ENCODE measurements around the gene MUC3A. TPM values are rescaled to one million over a fixed set of nuclear protein-coding genes. Genes with fewer than 3 reads are reported as not detected.
"Not testable (repeated sequence)": the region's sequence is repeated elsewhere in the genome, so short reads cannot be mapped to it uniquely, and the experiment has no call there.

Gene MUC3A
- total RNA-seq, 1 experiment from 2014 or later = 29.2 TPM

DNA sequence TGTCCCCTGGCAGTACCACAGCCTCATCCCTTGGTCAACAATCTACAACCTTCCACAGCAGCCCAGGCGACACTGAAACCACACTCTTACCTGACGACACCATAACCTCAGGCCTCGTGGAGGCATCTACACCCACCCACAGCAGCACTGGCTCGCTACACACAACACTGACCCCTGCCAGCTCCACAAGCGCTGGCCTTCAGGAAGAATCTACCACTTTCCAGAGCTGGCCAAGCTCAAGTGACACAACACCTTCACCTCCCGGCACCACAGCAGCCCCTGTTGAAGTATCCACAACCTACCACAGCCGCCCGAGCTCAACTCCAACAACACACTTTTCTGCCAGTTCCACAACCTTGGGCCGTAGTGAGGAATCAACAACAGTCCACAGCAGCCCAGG, 50.0 kb downstream of the MUC3A start:
- H2AK5ac ChIP-seq (ENCODE audit: insufficient read length, low read length) = not testable (repeated sequence)
- H3K9me3 Mint-ChIP-seq = peaks cover 11 to 29% of the 10 kb centered on the region in 2 experiments
- no CpG with 5 or more reads among the region's 9 CpGs for WGBS (ENCODE audit: extremely low coverage, insufficient read length, low lambda C conversion rate)

DNA sequence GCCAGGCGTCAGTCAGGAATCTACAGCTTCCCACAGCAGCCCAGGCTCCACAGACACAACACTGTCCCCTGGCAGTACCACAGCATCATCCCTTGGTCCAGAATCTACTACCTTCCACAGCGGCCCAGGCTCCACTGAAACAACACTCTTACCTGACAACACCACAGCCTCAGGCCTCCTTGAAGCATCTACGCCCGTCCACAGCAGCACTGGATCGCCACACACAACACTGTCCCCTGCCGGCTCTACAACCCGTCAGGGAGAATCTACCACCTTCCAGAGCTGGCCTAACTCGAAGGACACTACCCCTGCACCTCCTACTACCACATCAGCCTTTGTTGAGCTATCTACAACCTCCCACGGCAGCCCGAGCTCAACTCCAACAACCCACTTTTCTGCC, 50.7 kb downstream of the MUC3A start:
- DNase-seq; H3K9ac ChIP-seq (ENCODE audit: extremely low read depth, insufficient read length, low read length); H4K91ac ChIP-seq (ENCODE audit: insufficient read length, low read depth, low read length); H3K56ac ChIP-seq (ENCODE audit: insufficient read length, low read depth, low read length); H3K23me2 ChIP-seq (ENCODE audit: insufficient read length, low read depth, low read length, poor library complexity, severe bottlenecking); H3T11ph ChIP-seq (ENCODE audit: low read length); H3K79me2 ChIP-seq (ENCODE audit: insufficient read depth, low read length); H3K79me1 ChIP-seq (ENCODE audit: insufficient read depth, low read depth, low read length, poor library complexity, severe bottlenecking); H3K4me1 ChIP-seq (ENCODE audit: insufficient read depth, low read length); H3K4me1 Mint-ChIP-seq; H3K14ac ChIP-seq (ENCODE audit: insufficient read depth, low read length); H3K36me3 Mint-ChIP-seq (ENCODE audit: insufficient read depth in 1 of 3, low read depth in 3 of 3); H3K27ac Mint-ChIP-seq; H4K5ac ChIP-seq (ENCODE audit: insufficient read length, low read depth, low read length); H4K8ac ChIP-seq (replicated peaks; ENCODE audit: insufficient read length, low read depth, low read length); H3K9me3 ChIP-seq (ENCODE audit: control insufficient read depth, low read depth, low read length); H3K27ac ChIP-seq (ENCODE audit: insufficient read length, low read depth, low read length); H2BK20ac ChIP-seq (ENCODE audit: low read depth, low read length, poor library complexity, severe bottlenecking); H2BK15ac ChIP-seq (ENCODE audit: low read depth, low read length); H3K27me3 ChIP-seq (ENCODE audit: insufficient read depth, low read length); H2AFZ ChIP-seq (ENCODE audit: low read length); H3K18ac ChIP-seq (ENCODE audit: insufficient read length, low read depth, low read length); H3K4ac ChIP-seq (ENCODE audit: low read depth, low read length); H2BK12ac ChIP-seq (ENCODE audit: insufficient read length, low read depth, low read length); H2BK5ac ChIP-seq (ENCODE audit: insufficient read length, low read length); H3K4me2 ChIP-seq (ENCODE audit: insufficient read depth, insufficient read length, low read length); H3K27me3 Mint-ChIP-seq (ENCODE audit: low read depth); H3K4me3 Mint-ChIP-seq; H2AK5ac ChIP-seq (ENCODE audit: insufficient read length, low read length); H3K23ac ChIP-seq (ENCODE audit: insufficient read length, low read depth, low read length); H2BK120ac ChIP-seq (ENCODE audit: low read depth, low read length, poor library complexity, severe bottlenecking); H4K20me1 ChIP-seq (ENCODE audit: control insufficient read depth, insufficient read depth, insufficient read length): not testable (repeated sequence)
- no CpG with 5 or more reads among the region's 10 CpGs for WGBS (ENCODE audit: extremely low coverage, insufficient read length, low lambda C conversion rate)
- peaks cover 11 to 27% of the 10 kb centered on the region in 2 experiments for H3K9me3 Mint-ChIP-seq

More for the DNA sequence above, 50.0 kb downstream of the MUC3A start:
- not testable (repeated sequence) for H2BK20ac ChIP-seq (ENCODE audit: low read depth, low read length, poor library complexity, severe bottlenecking); H4K5ac ChIP-seq (ENCODE audit: insufficient read length, low read depth, low read length); H3K27me3 ChIP-seq (ENCODE audit: insufficient read depth, low read length); H3K27me3 Mint-ChIP-seq (ENCODE audit: low read depth); H3K79me1 ChIP-seq (ENCODE audit: insufficient read depth, low read depth, low read length, poor library complexity, severe bottlenecking); H3K56ac ChIP-seq (ENCODE audit: insufficient read length, low read depth, low read length); H3K4ac ChIP-seq (ENCODE audit: low read depth, low read length); H3K4me3 Mint-ChIP-seq; H3K23me2 ChIP-seq (ENCODE audit: insufficient read length, low read depth, low read length, poor library complexity, severe bottlenecking); H3K79me2 ChIP-seq (ENCODE audit: insufficient read depth, low read length); H3K27ac Mint-ChIP-seq; H3T11ph ChIP-seq (ENCODE audit: low read length); H2BK12ac ChIP-seq (ENCODE audit: insufficient read length, low read depth, low read length); H3K4me1 Mint-ChIP-seq; H2BK120ac ChIP-seq (ENCODE audit: low read depth, low read length, poor library complexity, severe bottlenecking); H3K9me3 ChIP-seq (ENCODE audit: control insufficient read depth, low read depth, low read length); H3K27ac ChIP-seq (ENCODE audit: insufficient read length, low read depth, low read length); H2BK15ac ChIP-seq (ENCODE audit: low read depth, low read length); H2AFZ ChIP-seq (ENCODE audit: low read length); H3K18ac ChIP-seq (ENCODE audit: insufficient read length, low read depth, low read length); H3K14ac ChIP-seq (ENCODE audit: insufficient read depth, low read length); H4K8ac ChIP-seq (replicated peaks; ENCODE audit: insufficient read length, low read depth, low read length); H4K91ac ChIP-seq (ENCODE audit: insufficient read length, low read depth, low read length); H3K4me2 ChIP-seq (ENCODE audit: insufficient read depth, insufficient read length, low read length); H3K36me3 Mint-ChIP-seq (ENCODE audit: insufficient read depth in 1 of 3, low read depth in 3 of 3); DNase-seq; H3K4me1 ChIP-seq (ENCODE audit: insufficient read depth, low read length); H2BK5ac ChIP-seq (ENCODE audit: insufficient read length, low read length); H3K23ac ChIP-seq (ENCODE audit: insufficient read length, low read depth, low read length); H3K9ac ChIP-seq (ENCODE audit: extremely low read depth, insufficient read length, low read length); H4K20me1 ChIP-seq (ENCODE audit: control insufficient read depth, insufficient read depth, insufficient read length)

Data from H9 (cell line).